HepG2 (cell line): ENCODE measurements around the gene GDF11.

ENCODE experiments used
- ASH2L ChIP-seq: fragments of 300-600, 200-600 bp; sonication (generic); IDR thresholded peaks from 2 replicates; pipeline ENCODE4 v1.7.0; 2017; ENCODE audit warnings: low read depth, mild to moderate bottlenecking, moderate library complexity, mixed read lengths, low read length; ENCODE audit not compliant: insufficient read length
- FOXM1 ChIP-seq: sonication (generic); formaldehyde crosslinking; IDR thresholded peaks from 2 replicates; pipeline ENCODE4 v1.5.0; 2020; ENCODE audit warnings: missing genetic modification reagents
- JUN ChIP-seq: sonication (generic); formaldehyde crosslinking; IDR thresholded peaks from 2 replicates; pipeline ENCODE4 v1.4.0; 2020; ENCODE audit warnings: mild to moderate bottlenecking, missing genetic modification reagents
- KLF15 ChIP-seq: sonication (generic); formaldehyde crosslinking; IDR thresholded peaks from 2 replicates; pipeline ENCODE4 v1.8.1; 2023; ENCODE audit warnings: borderline replicate concordance, mild to moderate bottlenecking, inconsistent platforms, missing genetic modification reagents, mixed read lengths
- NFIC ChIP-seq: IDR thresholded peaks from 2 replicates; pipeline ENCODE4 v1.6.1; 2012; ENCODE audit warnings: mild to moderate bottlenecking, low read length, inconsistent platforms
- SIN3B ChIP-seq: fragments of 150-350 bp; IDR thresholded peaks from 2 replicates; pipeline ENCODE4 v1.6.1; 2014; ENCODE audit warnings: low read length
- ZBTB3 ChIP-seq: sonication (generic); formaldehyde crosslinking; IDR thresholded peaks from 2 replicates; pipeline ENCODE4 v1.4.0; 2020; ENCODE audit warnings: low read depth, mild to moderate bottlenecking, moderate library complexity, missing genetic modification reagents, borderline replicate concordance
- ZBTB7A ChIP-seq: sonication (generic); formaldehyde crosslinking; IDR thresholded peaks from 2 replicates; pipeline ENCODE4 v1.8.0; 2022; ENCODE audit warnings: mild to moderate bottlenecking, missing genetic modification reagents
- ZHX1 ChIP-seq: sonication (generic); formaldehyde crosslinking; IDR thresholded peaks from 2 replicates; pipeline ENCODE4 v1.8.1; 2022; ENCODE audit warnings: low read depth, mild to moderate bottlenecking, missing genetic modification reagents
- ZNF34 ChIP-seq: sonication (generic); formaldehyde crosslinking; IDR thresholded peaks from 2 replicates; pipeline ENCODE4 v1.4.0; 2020; ENCODE audit warnings: mild to moderate bottlenecking, missing genetic modification reagents, borderline replicate concordance
- ZNF670 ChIP-seq: sonication (generic); formaldehyde crosslinking; IDR thresholded peaks from 2 replicates; pipeline ENCODE4 v1.8.0; 2022; ENCODE audit warnings: mild to moderate bottlenecking, missing genetic modification reagents, borderline replicate concordance
- TF ChIP-seq, protein P1 (sequence below): sonication (generic); formaldehyde crosslinking; IDR thresholded peaks from 2 replicates; pipeline ENCODE4 v1.5.0; 2020; ENCODE audit warnings: mild to moderate bottlenecking, missing genetic modification reagents, moderate library complexity
- TF ChIP-seq, protein P2 (sequence below), 2 experiments: fragments of 450-650 bp in 1 of 2; sonication (generic) in 1 of 2; formaldehyde crosslinking in 1 of 2; IDR thresholded peaks; 2 replicates each; pipeline versions ENCODE4 v1.6.1 to v1.8.0; 2016 to 2022; ENCODE audit warnings: antibody characterized with exemption in 1 of 2, mild to moderate bottlenecking in 1 of 2, missing genetic modification reagents in 1 of 2

GRCh38 chr12:55708695-55709233 is 34.2 kb upstream of the GDF11 start:
- TF ChIP-seq ZBTB3 (CRISPR knock-in tag): no peak
- TF ChIP-seq SIN3B: no peak
- TF ChIP-seq ASH2L: no peak
- TF ChIP-seq, protein P1, sequence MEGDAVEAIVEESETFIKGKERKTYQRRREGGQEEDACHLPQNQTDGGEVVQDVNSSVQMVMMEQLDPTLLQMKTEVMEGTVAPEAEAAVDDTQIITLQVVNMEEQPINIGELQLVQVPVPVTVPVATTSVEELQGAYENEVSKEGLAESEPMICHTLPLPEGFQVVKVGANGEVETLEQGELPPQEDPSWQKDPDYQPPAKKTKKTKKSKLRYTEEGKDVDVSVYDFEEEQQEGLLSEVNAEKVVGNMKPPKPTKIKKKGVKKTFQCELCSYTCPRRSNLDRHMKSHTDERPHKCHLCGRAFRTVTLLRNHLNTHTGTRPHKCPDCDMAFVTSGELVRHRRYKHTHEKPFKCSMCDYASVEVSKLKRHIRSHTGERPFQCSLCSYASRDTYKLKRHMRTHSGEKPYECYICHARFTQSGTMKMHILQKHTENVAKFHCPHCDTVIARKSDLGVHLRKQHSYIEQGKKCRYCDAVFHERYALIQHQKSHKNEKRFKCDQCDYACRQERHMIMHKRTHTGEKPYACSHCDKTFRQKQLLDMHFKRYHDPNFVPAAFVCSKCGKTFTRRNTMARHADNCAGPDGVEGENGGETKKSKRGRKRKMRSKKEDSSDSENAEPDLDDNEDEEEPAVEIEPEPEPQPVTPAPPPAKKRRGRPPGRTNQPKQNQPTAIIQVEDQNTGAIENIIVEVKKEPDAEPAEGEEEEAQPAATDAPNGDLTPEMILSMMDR (CRISPR knock-in tag): no peak
- no peak for TF ChIP-seq ZHX1 (CRISPR knock-in tag)
- no peak for TF ChIP-seq JUN
- TF ChIP-seq NFIC: no peak
- TF ChIP-seq, protein P2, sequence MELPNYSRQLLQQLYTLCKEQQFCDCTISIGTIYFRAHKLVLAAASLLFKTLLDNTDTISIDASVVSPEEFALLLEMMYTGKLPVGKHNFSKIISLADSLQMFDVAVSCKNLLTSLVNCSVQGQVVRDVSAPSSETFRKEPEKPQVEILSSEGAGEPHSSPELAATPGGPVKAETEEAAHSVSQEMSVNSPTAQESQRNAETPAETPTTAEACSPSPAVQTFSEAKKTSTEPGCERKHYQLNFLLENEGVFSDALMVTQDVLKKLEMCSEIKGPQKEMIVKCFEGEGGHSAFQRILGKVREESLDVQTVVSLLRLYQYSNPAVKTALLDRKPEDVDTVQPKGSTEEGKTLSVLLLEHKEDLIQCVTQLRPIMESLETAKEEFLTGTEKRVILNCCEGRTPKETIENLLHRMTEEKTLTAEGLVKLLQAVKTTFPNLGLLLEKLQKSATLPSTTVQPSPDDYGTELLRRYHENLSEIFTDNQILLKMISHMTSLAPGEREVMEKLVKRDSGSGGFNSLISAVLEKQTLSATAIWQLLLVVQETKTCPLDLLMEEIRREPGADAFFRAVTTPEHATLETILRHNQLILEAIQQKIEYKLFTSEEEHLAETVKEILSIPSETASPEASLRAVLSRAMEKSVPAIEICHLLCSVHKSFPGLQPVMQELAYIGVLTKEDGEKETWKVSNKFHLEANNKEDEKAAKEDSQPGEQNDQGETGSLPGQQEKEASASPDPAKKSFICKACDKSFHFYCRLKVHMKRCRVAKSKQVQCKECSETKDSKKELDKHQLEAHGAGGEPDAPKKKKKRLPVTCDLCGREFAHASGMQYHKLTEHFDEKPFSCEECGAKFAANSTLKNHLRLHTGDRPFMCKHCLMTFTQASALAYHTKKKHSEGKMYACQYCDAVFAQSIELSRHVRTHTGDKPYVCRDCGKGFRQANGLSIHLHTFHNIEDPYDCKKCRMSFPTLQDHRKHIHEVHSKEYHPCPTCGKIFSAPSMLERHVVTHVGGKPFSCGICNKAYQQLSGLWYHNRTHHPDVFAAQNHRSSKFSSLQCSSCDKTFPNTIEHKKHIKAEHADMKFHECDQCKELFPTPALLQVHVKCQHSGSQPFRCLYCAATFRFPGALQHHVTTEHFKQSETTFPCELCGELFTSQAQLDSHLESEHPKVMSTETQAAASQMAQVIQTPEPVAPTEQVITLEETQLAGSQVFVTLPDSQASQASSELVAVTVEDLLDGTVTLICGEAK (IDR thresholded peaks at IDR 0.05): no peak
- TF ChIP-seq, protein P2 (CRISPR knock-in tag; IDR thresholded peaks at IDR 0.05): no peak
- TF ChIP-seq ZNF34 (CRISPR knock-in tag): no peak
- TF ChIP-seq KLF15 (CRISPR knock-in tag): no peak
- TF ChIP-seq ZBTB7A (CRISPR knock-in tag): no peak
- no peak for TF ChIP-seq FOXM1 (CRISPR knock-in tag)
- no peak for TF ChIP-seq ZNF670 (CRISPR knock-in tag)
